Caco-2 (cell line): ENCODE data around the gene MCRS1. TPM values are rescaled to one million over a fixed set of nuclear protein-coding genes. Genes with fewer than 3 reads are reported as not detected.
"Not testable (repeated sequence)": the region's sequence is repeated elsewhere in the genome, so short reads cannot be mapped to it uniquely, and the experiment has no call there.

Source experiments
- BruUV-seq: library from RNA; stranded (reverse); fragments of 400-500 nt; replicated peaks from 2 replicates; lab custom pipeline; 2021; lab: Mats Ljungman, UMichigan
- CTCF ChIA-PET: fragments of 300-600 bp; sonication (Branson Sonifier 250); formaldehyde crosslinking; loops from one replicate; lab custom pipeline; 2022; ENCODE audit warnings: antibody characterized with exemption; lab: Charles Lee
- POLR2A ChIA-PET: fragments of 300-600 bp; sonication (Branson Sonifier 250); formaldehyde crosslinking; loops from one replicate; lab custom pipeline; 2022; ENCODE audit warnings: antibody characterized with exemption; lab: Charles Lee
- DNase-seq, 2 experiments: peaks; one replicate each; pipeline versions ENCODE4 v3.0.0 to v3.0.0-alpha.2; 2020 to 2022
- H3K27me3 ChIP-seq: replicated peaks from 2 replicates; pipeline ENCODE4 v1.6.0; 2011; ENCODE audit warnings: low read length; ENCODE audit not compliant: control insufficient read depth, insufficient read depth
- H3K36me3 ChIP-seq: 2 replicates; pipeline ENCODE4 v1.5.1; 2011; ENCODE audit warnings: low read length; ENCODE audit not compliant: control insufficient read depth, insufficient read depth
- H3K4me1 ChIP-seq: fragments of 250-450 bp; sonication (Bioruptor Pico); 2 replicates; pipeline ENCODE4 v1.5.1; 2020; ENCODE audit warnings: mild to moderate bottlenecking
- H3K4me3 ChIP-seq: 2 replicates; pipeline ENCODE4 v1.5.1; 2011; ENCODE audit warnings: low read depth, mild to moderate bottlenecking, control low read depth, low read length
- H3K9me3 ChIP-seq: fragments of 250-450 bp; sonication (Bioruptor Pico); 2 replicates; pipeline ENCODE4 v1.5.1; 2020; ENCODE audit warnings: mild to moderate bottlenecking, moderate library complexity
- H3K27ac Mint-ChIP-seq: one replicate; pipeline ENCODE4 v1.8.0; 2022; ENCODE audit warnings: mixed read lengths; ENCODE audit not compliant: unreplicated experiment
- H3K27me3 Mint-ChIP-seq: one replicate; pipeline ENCODE4 v1.8.0; 2022; ENCODE audit warnings: mixed read lengths; ENCODE audit not compliant: insufficient read depth, unreplicated experiment
- H3K36me3 Mint-ChIP-seq: one replicate; pipeline ENCODE4 v1.8.0; 2022; ENCODE audit warnings: mild to moderate bottlenecking, mixed read lengths; ENCODE audit not compliant: insufficient read depth, unreplicated experiment
- H3K4me1 Mint-ChIP-seq: one replicate; pipeline ENCODE4 v1.8.0; 2022; ENCODE audit warnings: low read depth, mixed read lengths; ENCODE audit not compliant: unreplicated experiment
- H3K4me3 Mint-ChIP-seq: one replicate; pipeline ENCODE4 v1.8.0; 2022; ENCODE audit warnings: mild to moderate bottlenecking, moderate library complexity, mixed read lengths; ENCODE audit not compliant: unreplicated experiment
- H3K9me3 Mint-ChIP-seq: one replicate; pipeline ENCODE4 v1.8.0; 2022; ENCODE audit warnings: mixed read lengths; ENCODE audit not compliant: unreplicated experiment
- intact Hi-C: fragments of 100-400 bp; cut with micrococcal nuclease; formaldehyde crosslinking; loops from one replicate; pipeline ENCODE4 v1.10.0; 2022; ENCODE audit not compliant: unreplicated experiment
- total RNA-seq: library from RNA; stranded (reverse); gene quantifications from 2 replicates; pipeline ENCODE4 v1.2.3, GENCODE V29; 2022
- TF ChIP-seq, protein P1 (sequence below), 2 experiments: fragments of 200-600 bp in 1 of 2; IDR thresholded peaks; 1 replicate in 1 of 2; 2 replicates in 1 of 2; pipeline versions ENCODE4 v1.5.1 to v1.8.0; 2011 to 2022; ENCODE audit warnings: antibody characterized with exemption in 1 of 2, control low read depth in 1 of 2, inconsistent platforms in 1 of 2, low read depth in 1 of 2, low read length in 1 of 2, mild to moderate bottlenecking in 1 of 2, moderate library complexity in 1 of 2; ENCODE audit not compliant: insufficient read depth in 1 of 2, severe bottlenecking in 1 of 2, unreplicated experiment in 1 of 2

MCRS1 gene
- total RNA-seq, 1 experiment from 2014 or later, result 122 TPM

DNA sequence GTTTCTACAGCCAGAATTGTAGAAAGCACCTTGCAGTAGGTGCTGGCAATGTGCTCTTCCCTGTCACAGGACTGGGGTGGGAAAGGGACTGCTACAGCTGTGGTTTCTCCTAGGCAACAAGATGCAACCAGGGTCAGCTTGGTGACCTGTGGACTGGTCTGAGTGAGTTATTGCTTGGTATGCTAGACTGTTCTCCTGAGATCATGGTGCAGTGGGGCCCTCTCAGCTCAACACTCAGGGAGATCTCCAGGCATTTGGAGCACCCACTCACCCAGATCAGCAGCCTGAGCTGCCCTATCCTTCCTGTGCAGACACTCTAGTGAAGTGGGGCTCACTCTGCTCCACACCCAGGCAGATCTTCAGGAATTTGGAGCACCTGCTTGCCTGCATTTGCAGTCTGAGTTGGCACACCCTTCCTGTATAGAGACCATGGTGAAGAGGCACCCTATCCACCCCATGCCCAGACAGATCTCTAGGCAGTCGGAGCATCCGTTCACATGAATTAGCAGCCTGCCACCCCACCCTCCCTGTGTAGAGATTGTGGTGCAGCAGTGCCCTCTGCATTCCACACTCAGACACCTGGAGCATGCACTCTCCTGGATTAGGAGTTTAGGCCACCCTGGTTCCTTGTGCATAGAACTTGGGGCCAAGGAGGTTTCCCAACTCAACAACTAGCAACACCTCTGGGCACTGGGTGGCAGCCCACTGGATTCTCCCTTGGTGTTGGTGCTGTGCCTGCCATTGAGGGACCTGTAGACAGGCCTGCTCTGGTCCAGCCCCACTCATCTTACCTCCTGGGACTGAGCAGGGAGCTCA is 41.3 kb upstream of the MCRS1 start:
- no peaks in the 10 kb centered on the region for H3K36me3 ChIP-seq
- ChIA-PET CTCF (interaction anchor here (0.5 to 0.7 kb wide), 3 partner anchors 25 to 251 kb away, joined by 3 to 5 read pairs (median 3); no protein-coding TSS in a partner anchor), POLR2A (interaction anchor here (0.5 kb wide), 1 partner anchor 155 kb away, joined by 4 read pairs; no protein-coding TSS in a partner anchor)
- peaks cover 24% of the 10 kb centered on the region for H3K4me1 ChIP-seq
- Mint-ChIP-seq H3K4me1 (peaks cover 14% of the 10 kb centered on the region), H3K9me3 (no peaks in the 10 kb centered on the region), H3K36me3 (peaks cover 14% of the 10 kb centered on the region), H3K27ac (peak overlapping the region; percentile 36), H3K27me3 (no peaks in the 10 kb centered on the region), H3K4me3 (no peak overlapping the region)
- no TSS peak for BruUV-seq
- intact Hi-C loops, result no loop called here
- H3K4me3 ChIP-seq, result no peak overlapping the region
- TF ChIP-seq, protein P1, sequence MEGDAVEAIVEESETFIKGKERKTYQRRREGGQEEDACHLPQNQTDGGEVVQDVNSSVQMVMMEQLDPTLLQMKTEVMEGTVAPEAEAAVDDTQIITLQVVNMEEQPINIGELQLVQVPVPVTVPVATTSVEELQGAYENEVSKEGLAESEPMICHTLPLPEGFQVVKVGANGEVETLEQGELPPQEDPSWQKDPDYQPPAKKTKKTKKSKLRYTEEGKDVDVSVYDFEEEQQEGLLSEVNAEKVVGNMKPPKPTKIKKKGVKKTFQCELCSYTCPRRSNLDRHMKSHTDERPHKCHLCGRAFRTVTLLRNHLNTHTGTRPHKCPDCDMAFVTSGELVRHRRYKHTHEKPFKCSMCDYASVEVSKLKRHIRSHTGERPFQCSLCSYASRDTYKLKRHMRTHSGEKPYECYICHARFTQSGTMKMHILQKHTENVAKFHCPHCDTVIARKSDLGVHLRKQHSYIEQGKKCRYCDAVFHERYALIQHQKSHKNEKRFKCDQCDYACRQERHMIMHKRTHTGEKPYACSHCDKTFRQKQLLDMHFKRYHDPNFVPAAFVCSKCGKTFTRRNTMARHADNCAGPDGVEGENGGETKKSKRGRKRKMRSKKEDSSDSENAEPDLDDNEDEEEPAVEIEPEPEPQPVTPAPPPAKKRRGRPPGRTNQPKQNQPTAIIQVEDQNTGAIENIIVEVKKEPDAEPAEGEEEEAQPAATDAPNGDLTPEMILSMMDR (IDR thresholded peaks at IDR 0.05; ENCODE audit: insufficient read depth in 1 of 2, low read depth in 1 of 2, low read length in 1 of 2, severe bottlenecking in 1 of 2, unreplicated experiment in 1 of 2), result no peak
- H3K27me3 ChIP-seq, result no peaks in the 10 kb centered on the region
- peaks cover 17% of the 10 kb centered on the region for H3K9me3 ChIP-seq
- DNase-seq, result no peak

DNA sequence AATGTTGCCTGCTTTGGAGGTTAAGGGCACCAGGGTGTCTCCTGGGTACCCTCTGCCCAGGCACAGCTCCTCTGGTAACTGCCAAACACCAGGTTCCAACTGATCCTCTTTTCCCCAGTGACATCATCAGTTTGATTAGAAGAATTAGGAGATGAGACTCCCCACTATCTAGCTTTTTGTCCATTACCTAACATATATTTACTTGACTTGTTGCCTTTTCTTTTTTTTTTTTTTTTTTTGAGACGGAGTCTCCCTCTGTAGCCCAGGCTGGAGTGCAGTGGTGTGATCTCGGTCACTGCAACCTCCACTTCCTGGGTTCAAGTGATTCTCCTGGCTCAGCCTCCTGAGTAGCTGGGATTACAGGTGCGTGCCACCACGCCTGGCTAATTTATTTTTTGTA is 37.6 kb upstream of the MCRS1 start, which contains the start of gene FAM186B:
Gene FAM186B, minus strand, starts transcription at position 101 of the 400 bp plus-strand sequence. CDS start 162 bp downstream, outside the sequence.
- peaks cover 11% of the 10 kb centered on the region for H3K9me3 ChIP-seq
- H3K36me3 ChIP-seq, H3K9me3 Mint-ChIP-seq, BruUV-seq, H3K27me3 Mint-ChIP-seq, H3K27me3 ChIP-seq, intact Hi-C loops, H3K4me3 ChIP-seq, H3K4me1 Mint-ChIP-seq, POLR2A ChIA-PET, H3K27ac Mint-ChIP-seq, H3K4me3 Mint-ChIP-seq, DNase-seq: not testable (repeated sequence)
- H3K4me1 ChIP-seq, result 0 out of 2 replicates have a peak, but pooled peaks cover 10% of the 10 kb centered on the region
- CTCF ChIA-PET, result interaction anchor here (0.6 to 0.7 kb wide), 5 partner anchors 17 to 172 kb away, joined by 3 to 4 read pairs (median 4); partner anchors contain the start of gene TMBIM6
- H3K36me3 Mint-ChIP-seq, result peaks cover 21% of the 10 kb centered on the region

DNA sequence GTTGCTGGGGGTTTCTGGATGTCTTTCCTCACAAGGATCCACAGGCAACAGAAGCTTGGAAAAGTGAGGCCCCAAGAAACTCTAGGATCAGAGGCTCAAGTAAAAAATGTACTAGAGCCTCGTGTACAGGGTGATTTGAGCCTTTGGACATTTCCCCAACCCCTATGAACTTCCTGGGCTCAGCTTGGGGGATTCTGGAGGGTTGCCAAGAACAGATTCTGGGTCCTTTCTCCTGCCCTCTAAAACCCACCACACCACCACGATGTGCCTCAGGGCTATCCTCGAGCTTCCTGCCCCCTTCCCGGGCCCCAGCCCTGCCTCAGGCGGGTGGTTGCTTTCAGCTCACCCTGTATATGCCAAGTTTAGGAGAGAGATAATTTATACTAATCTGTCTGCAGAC is 36.9 kb upstream of the MCRS1 start:
- no peak overlapping the region for H3K27ac Mint-ChIP-seq
- H3K9me3 Mint-ChIP-seq, result no peaks in the 10 kb centered on the region

More for the DNA sequence above, 36.9 kb upstream of the MCRS1 start:
- Histone ChIP-seq H3K9me3 (peaks cover 4% of the 10 kb centered on the region; the same call in 1 of the 2 replicates), H3K27me3 (no peaks in the 10 kb centered on the region), H3K36me3 (no peaks in the 10 kb centered on the region; the same call in 1 of the 2 replicates), H3K4me1 (0 out of 2 replicates have a peak, but pooled peaks cover 10% of the 10 kb centered on the region), H3K4me3 (no peak overlapping the region)
- intact Hi-C loops, result no loop called here
- no peaks in the 10 kb centered on the region for H3K4me1 Mint-ChIP-seq
- ChIA-PET CTCF (interaction anchor here (0.6 to 0.7 kb wide), 3 partner anchors 16 to 33 kb away, joined by 3 to 4 read pairs (median 4); no protein-coding TSS in a partner anchor), POLR2A (no interaction called here)
- TF ChIP-seq, protein P1 (IDR thresholded peaks at IDR 0.05; ENCODE audit: insufficient read depth in 1 of 2, low read depth in 1 of 2, low read length in 1 of 2, severe bottlenecking in 1 of 2, unreplicated experiment in 1 of 2), result no peak
- DNase-seq, result no peak
- H3K27me3 Mint-ChIP-seq, result no peaks in the 10 kb centered on the region
- no peak overlapping the region for H3K4me3 Mint-ChIP-seq
- H3K36me3 Mint-ChIP-seq, result peaks cover 28% of the 10 kb centered on the region
- BruUV-seq, result no TSS peak
